HG02642 (cell line): ENCODE data around the gene SLC9C2.
"Not testable (repeated sequence)": the region's sequence is repeated elsewhere in the genome, so short reads cannot be mapped to it uniquely, and the experiment has no call there.

Experiments
- ATAC-seq: cut with Tn5 transposase; IDR thresholded peaks from one replicate; pipeline ENCODE4 v1.9.1; 2021; ENCODE audit warnings: mild to moderate bottlenecking; ENCODE audit not compliant: unreplicated experiment, poor library complexity

The SLC9C2 gene

DNA sequence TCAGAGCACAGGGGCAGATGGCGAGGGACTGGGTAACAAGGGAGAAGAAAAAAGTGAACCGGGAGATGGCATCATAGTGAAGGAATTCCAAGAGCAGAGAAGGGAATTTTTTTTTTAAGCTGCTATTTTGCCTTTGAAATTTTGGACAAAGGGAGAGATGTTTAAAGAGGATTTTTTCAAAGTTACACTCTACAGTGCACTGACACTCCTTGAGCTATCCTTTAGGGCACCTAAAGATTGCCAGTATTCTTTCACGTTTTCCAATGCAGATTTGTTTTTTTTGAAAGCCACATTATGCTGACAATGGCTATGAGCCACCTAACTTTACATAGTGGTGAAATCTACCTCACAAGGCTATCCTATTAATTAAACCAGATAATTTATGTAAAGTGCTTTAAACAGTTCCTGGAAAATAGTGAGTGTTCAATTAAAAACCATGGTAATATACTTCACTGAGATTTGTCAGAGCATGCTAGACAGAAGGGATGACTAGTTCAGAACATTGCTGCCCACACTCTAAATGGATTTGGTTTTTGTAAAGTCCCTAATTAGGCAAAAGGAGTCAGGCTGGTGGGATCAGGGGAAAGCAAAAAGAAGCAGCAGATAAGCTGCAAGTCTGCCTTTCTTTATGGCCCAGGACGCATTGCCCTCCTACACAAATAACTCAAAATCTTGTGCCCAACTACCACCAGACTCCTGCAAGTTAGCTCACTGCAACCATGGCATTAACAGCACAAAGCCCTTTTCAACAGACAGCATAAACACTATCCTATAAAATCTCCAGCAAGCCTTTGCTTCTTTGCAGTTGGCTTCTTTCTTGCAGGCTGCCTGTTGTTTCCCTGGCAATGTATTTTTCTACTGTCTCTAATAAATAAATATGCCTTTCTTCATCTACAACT is 71.8 kb downstream of the SLC9C2 start:
- no peak for ATAC-seq

DNA sequence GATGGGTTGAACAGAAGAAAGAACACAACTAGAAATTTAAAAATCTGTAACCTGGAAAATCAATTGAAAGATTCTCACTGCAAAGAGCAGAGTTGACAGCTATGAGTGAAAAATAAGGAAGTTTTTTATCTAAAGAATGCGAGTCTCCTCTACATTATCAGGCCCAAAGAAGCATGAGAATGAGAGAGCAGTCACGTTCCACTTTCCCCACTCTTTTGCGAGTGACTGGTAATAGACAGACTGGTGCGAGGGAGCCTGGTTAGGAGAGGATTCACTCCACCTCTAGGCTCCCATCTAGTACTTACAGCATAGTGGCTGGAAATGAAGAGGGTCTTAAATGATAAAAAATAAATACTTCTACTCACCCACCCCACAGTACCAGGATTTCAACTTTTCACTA is 73.8 kb downstream of the SLC9C2 start:
- ATAC-seq: no peak

DNA sequence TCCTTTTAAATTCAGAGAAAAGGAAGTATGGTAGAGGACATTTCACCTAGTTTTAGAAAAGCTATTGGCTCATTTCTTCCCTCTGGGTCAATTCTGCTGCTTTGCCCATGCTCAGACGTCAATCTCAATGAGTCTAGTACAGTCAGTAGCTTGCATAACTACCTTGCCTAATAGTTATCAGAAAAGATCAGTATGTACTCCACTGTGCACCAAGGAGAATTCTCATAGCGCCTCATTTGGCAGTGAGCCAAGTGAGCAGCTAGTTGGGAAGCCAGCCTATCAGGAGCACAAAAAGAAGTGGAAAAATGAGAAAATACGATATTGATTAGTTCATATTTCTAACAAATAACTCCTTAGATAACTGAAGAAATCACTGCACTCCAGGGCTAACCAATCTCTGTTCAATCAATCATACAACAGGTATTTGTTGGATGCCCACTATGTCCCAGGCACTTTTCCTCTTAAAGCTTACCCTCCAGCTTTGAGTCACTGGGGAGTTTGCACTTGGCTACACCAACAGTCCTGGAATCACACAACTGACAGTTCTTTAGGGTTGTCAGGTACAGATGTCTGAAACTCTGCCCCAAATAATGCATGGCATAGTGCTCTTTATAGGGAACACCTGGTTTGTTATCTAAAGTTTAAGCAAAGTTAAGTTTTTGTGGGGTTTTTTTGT is 75.6 kb downstream of the SLC9C2 start:
- ATAC-seq: no peak

DNA sequence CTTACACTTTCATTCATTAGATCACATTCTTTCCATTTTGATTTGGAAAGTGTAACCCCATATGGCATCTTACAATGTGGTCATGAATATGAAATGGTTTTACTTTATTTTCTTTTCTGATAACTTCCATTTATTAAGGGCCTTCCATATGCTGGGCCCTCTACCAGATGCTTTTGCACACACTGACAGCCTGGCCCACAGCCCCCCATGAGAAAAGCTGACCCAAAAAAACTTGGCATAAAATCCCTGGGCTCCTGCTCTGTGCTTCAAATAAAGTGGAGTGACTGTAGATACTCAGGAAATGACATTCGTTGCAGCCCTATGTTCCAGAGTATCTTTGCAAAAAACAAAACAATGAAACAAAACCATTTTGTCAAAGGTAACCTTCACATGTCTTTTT is 76.9 kb downstream of the SLC9C2 start:
- ATAC-seq: no peak

DNA sequence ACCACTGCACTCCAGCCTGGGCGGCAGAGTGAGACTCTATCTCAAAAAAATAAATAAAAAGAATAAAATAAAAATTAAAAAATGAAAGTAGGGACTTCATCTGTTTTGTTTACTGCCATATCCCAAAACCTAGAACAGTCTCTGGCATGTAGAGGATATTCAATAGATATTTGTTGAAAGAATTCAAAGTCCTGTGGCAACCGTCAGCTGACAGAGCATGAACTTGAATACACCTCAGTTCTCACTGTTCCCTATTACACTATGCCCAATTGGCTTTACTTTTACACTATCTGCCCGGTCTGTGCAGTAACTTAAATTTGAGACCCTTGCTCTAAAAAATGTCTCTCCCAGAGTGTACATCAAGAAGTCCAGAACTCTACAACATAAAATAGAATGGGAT is 79.5 kb downstream of the SLC9C2 start:
- no peak for ATAC-seq

DNA sequence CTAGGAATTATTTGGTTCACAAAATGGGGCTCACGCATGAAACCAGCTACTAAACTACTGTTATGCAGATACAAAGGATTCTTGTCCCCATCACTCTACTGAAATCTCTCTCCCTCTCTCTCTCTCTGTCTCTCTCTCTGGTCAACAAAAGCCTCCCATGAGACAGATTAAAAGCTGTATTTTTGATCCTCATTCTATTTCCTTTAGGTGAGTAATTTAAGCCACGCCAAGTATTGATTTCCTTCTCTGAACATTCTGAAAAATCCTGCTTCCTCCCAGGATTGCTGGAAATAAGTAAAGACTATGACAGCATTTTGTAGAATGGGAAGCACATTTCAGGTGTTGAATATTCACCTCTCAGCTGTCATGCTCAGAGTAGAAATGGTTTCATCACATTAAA is 82.1 kb downstream of the SLC9C2 start:
- ATAC-seq: no peak

DNA sequence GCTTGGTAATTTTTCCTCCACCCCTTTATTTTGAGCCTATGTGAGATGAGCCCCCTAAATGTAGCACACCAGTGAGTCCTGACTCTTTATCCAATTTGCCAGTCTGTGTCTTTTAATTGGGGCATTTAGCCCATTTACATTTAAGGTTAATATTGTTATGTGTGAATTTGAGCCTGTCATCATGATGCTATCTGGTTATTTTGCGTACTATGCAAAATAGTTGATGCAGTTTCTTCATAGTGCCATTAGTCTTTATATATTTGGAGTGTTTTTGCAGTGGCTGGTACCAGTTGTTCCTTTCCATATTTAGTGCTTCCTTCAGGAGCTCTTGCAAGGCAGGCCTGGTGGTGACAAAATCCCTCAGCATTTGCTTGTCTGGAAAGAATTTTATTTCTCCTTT is 88.4 kb downstream of the SLC9C2 start:
- not testable (repeated sequence) for ATAC-seq

DNA sequence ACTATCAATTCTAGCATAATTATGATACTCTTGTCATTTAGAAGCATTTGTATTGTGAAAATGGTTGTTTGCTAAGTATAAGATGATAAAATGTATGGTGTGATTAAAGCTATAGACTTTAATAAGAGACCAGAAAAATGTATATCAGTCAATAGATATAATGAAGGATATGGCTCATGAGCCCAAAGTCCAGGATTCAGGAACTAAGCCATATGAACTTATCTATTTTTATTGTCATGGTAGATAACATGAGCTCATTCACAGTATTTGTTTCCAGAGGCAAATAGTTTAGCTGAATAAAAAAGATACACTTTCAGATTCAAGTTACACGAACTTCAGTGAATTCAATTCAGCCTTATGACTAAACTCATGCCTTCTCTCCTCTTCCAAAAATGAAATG is 93.1 kb downstream of the SLC9C2 start:
- no peak for ATAC-seq

DNA sequence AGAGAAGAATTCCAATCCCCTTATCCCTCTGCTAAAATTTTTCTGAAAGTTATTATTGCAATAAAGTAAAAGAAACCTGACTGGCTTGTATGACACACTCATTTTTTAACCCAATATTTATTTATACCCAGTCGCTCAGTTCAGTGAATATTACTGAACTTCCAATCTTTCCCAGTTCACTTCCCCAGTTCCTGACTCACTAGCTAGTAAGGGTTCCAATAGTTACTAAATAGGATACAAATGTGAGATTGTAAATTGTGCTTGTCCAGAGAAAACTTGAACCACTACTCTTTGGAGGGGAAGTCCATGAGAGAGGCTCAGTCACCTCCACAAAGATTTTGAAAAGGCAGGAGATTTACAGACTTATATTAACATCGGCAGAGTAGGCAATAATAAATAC is 94.3 kb downstream of the SLC9C2 start:
- ATAC-seq: no peak

DNA sequence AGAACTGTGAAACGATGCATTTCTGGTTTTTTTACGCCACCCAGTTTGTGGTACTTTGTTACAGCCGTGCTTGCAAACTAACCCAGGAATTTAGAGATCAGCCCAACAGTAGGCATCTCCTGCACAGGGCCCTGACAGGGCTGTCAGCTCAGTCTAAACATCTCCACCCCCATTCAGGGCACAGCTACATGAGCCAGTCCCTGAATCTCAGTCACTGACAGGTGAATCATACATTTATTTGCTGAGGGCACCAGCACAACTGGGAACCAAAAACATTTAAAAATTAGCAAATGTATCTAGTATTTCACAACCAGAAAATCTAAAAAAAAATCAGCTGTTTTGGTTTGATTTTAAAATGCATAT is 95.0 kb downstream of the SLC9C2 start:
- no peak for ATAC-seq

DNA sequence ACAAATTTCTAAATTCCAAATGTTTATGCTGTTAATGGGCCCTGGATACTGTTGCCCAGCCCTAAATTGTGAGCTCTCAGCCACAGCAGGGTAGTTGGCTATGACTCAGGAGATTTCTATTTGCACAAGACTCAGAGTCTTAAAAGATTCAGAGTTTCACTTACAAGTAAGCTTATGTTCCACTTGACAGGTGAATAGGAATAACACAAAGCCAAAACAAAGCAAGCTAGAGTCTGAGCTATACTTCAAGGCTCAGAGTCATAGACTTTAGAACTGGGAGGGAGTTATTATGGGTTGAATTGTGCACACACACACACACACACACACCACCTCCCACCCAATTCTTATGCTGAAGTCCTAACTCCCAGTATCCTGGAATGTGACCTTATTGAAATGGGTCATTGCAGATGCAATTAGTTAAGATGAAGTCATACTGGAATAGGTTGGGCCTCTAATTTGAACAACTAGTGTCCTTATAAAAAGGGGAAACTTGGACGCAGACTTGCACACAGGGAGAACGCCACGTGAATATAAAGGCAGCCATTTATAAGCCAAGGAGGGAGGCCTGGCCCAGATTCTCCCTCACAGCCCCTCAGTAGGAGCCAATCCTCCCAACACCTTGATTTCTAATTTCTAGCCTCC is 95.5 kb downstream of the SLC9C2 start:
- no peak for ATAC-seq

DNA sequence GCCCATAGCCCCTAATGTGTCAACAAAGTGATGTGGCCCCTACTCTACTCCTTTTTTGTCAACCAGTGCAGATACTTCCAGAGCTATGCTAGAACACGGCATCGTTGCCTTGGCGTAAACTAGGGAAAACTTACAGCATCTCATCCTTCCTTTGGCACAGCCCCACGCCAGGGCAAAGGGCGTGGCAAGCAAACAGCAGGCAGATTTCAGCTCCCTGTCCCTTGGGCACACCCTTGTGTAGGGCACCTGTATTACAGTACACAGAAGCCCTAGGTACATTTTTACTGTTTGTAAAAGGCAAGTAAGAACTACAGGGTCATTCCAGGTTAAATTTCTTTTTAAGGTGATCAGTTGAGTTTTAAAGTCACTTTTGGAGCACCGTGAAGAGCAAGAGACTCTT is 96.4 kb downstream of the SLC9C2 start:
- no peak for ATAC-seq

DNA sequence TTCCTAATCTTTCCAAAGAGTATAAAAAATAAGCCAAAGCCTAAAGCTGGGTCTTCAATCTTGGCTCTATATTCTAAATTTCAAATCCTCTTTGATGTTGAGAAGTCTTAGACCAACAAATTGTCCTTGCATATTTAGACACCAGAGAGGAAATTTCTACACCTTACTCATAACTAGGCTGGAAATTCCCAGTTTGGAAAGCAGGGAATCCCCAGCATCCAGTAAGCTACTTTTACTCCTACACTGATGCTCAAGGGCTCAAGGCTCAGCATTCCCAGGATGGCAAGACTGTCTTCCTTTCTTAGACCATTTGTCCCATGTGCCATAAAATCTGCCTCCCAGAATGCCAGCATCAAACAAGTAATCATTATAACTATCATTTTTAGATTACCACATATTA is 97.5 kb downstream of the SLC9C2 start:
- no peak for ATAC-seq

DNA sequence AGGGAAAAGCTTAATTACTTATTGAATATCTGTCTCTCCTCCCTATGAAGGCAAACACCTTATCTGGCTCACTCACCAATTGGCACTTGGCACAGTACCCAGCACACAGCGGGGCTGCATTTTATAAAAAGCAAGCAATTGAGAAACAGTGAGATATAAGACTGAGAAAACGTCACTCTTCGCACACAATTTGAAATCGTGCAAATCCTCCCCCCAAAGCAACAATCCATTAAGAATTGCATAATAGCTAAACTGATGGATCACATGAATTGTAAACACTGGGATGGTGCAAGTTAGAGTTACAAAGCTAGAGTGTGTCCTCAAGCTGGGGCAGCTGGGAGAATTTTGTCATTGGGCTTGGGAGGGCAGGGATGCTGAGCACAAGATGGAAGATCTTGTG is 98.6 kb downstream of the SLC9C2 start:
- no peak for ATAC-seq

DNA sequence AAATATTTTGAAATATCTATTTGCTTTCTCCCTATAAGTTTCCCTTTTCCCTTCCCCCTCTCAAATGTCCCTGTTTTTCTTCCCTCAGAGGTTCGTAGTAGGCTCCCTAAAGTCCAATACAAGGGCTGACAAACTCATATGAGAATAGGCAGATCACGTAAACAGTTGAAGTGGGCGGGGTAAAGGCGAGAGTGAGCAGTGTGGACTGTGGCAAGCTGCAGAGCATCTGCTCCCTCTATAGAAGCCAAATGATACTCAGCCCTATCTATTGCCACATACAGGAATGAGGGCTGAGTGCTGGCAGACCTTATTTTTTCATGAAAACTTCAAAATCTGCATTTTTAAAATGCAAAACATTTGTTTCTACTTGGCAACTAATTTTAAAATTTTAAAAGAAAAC is 99.5 kb downstream of the SLC9C2 start:
- no peak for ATAC-seq

DNA sequence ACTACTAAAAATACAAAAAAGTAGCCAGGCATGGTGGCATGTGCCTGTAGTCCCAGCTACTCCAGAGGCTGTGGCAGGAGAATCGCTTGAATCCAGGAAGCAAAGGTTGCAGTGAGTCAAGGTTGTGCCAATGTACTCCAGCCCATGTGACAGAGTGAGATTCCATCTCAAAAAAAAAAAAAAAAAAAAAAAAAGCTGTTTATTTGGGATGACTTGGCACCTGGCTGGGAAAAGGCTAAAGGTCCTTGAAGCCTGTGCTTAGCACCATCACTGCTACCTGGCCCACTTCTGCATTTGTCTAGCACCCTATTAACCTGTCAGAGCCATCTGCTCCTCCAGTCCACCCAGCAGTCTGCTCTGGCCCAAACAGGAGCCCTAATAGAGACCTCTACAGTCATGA is 100.8 kb downstream of the SLC9C2 start:
- no peak for ATAC-seq

DNA sequence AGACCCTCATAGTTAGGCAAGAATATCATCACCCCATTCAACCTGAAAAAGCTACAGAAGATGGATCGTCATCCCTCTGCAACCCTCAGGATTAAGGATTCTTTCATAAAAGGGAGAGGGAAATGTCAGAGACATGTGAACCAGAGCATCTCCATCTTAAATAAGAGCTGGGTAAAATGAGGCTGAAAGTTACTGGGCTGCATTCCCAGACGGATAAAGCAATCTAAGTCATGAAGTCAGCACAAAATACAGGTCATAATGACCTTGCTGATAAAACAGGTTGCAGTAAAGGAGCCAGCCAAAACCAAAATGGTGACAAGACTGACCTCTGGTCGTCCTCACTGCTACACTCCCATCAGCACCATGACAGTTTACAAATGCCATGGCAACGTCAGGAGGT is 103.1 kb downstream of the SLC9C2 start:
- ATAC-seq: no peak

DNA sequence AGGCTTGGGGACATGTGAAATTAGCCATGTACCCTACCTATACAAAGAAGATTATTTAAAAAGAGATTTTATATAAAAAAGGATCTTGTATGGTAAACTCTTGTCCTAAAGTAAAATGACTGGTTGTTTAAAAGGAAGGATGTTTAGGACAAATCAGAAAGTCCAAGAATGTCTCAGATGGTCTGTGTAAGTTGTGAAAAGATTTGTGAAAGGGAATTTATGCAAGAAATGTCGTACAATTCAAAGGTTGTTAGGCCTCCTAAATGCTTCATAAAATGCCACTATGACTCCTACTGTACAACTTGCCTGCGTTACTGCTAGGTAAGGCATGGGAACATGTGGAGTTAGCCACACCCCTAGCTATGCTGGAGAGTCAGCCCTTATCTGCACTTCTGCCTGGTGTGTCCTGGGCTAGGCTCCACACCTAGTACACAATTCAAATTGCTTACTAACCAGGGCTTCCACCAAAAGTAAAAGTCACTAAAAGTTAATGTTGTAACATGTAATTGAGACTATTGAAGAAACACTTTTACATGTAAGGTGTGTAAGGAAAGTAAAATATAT is 106.0 kb downstream of the SLC9C2 start:
- ATAC-seq: no peak

DNA sequence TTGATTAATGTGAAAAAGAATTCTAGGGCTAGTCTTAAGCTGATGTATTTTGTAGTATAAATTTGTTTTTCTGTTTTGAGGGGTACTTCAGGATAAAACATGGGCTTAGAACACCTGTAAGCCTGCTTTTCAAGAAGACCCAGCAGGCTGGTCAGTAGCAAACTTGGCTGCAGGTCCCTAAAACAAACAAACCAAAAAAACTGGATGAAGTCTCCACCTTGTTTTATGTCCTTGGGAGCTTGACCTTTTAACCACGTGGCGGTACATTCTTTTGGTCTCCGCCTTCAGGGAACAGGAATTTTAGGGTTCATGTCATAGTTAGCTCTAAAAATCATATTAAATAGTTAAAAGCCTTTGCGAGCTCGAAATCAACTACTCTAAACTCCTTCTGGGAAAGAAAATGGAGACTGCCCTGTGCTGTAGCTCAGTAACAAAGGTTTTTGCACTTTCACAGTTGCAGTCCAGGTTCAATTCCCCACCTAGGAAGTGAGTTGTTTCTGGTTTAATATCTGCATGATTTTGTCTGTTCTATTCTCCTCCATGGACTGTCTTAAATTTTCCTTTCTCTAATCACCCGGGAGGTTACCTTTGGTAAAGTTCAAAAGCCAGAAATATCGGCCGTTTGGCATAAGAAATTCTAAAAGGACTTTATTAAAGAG is 107.1 kb downstream of the SLC9C2 start:
- ATAC-seq: no peak

DNA sequence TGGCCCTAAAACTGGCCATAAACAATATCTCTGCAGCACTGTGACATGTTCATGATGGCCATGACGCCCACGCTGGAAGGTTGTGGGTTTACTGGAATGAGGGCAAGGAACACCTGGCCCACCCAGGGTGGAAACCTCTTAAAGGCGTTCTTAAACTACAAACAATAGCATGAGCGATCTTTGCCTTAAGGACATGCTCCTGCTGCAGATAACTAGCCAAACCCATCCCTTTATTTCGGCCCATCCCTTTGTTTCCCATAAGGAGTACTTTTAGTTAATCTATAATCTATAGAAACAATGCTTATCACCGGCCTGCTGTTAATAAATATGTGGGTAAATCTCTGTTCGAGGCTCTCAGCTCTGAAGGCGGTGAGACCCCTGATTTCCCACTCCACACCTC is 109.7 kb downstream of the SLC9C2 start:
- ATAC-seq: not testable (repeated sequence)

DNA sequence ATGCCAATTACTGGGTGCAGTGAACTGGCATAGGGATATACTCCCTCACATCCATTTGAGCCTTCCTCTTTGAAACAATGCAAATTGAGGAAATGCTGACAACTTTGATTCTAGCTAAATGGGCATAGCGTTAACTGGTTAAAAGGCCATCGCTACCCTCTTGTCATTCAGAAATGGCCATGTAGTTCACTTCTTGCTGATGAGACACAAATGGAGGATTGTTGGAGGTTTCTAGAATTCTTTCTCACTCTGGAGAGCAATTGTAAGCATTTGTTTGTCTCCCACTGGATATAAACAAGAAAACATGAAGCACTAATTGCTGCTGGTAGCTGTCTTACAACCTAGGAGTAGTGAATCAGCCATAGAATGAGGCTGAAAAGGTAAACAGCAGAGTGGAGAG is 111.4 kb downstream of the SLC9C2 start:
- ATAC-seq: no peak
